Measurements from ENCODE around the gene F8.
A peak's percentile ranks its signal among the peaks of the same experiment; 100 is the strongest.

The F8 gene

DNA sequence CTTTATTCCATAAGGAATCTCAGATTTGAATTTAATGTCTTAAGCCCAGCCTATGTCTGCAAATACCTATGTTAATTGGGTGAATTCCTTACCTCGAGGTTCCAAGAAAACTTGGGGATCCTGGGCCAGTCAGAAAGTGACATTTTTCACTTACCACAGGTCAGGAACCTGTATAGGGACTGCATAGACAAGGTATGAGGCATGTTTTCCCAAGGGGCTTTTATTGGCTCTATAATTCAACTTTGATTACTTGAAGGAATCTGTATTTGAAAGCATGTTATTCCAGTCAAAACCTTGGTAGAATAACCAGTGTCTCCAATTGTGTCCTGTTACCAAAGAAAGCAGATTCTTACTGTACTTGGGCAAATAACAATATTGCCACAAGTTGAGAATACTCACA lies 208.7 kb downstream of the F8 start:
- DNase-seq (ENCODE audit: low spot score): no peak

DNA sequence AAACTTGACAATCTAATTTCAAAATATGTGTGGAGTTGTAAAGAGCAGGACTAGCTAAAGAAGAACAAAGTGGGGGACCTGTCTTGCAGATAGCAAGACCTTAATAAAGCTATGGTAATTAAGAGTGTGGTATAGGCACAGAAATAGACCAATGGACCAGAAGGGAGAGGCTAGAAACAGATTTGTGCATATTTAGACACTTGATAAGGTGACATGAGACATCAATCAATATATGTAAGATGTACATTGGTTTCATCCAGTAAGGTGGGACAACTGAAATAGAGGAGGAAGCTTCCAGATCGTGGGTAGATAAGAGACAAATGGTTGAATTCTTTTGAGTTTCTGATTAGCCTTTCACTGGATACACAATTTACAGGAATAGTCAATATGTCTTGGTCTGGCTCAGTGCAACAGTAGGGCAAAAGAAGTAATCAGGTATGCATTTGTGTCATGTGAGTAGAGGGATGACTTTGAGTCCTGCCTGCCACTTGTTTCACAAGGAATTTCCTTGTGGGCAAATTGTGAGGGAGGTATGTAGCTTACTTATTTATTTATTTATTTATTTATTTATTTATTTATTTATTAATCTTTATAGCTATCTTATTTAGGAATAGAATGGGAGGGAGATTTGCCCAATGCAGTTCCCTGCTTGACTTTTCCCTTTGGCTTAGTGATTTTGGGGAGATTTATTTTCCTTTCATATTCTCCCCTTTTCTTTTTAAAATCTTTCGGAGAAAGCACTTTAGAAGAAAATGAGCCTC lies 210.0 kb downstream of the F8 start:
- no peak for DNase-seq (ENCODE audit: low spot score)

GRCh38 chrX:154809939-154810665 lies 212.4 kb downstream of the F8 start:
- DNase-seq (ENCODE audit: low spot score): no peak

DNA sequence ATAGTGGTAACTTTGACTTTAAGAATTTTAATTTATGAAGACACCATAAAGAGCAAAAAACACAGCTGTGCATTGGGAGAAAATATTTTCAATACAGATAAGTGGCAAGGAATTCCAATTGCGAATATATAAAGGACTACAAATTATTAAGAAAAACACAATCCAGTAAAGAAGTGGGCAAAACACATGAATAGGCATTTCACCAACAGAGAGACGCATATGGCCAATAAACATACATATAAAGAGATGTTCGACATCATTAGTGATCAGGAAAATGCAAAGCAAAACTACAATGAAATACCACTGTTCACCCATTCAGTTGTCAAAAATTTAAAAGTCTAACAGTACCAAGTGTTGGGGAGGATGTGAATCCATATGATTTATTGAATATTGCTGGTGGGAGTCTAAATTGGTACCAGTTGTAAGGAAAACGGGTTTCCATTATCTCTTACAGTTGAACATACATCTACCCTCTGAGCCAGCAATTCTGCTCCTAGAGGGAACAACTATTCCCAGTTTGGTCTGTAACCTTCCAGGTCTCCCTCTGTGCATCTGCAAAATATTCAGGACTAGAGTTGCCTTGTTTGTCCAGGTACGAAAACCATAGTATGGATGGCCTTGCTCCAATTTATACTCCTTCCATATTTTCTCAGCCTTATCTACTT lies 215.6 kb downstream of the F8 start:
- DNase-seq (ENCODE audit: low spot score): no peak

GRCh38 chrX:154805696-154806091 lies 216.8 kb downstream of the F8 start:
- no peak for DNase-seq (ENCODE audit: low spot score)

DNA sequence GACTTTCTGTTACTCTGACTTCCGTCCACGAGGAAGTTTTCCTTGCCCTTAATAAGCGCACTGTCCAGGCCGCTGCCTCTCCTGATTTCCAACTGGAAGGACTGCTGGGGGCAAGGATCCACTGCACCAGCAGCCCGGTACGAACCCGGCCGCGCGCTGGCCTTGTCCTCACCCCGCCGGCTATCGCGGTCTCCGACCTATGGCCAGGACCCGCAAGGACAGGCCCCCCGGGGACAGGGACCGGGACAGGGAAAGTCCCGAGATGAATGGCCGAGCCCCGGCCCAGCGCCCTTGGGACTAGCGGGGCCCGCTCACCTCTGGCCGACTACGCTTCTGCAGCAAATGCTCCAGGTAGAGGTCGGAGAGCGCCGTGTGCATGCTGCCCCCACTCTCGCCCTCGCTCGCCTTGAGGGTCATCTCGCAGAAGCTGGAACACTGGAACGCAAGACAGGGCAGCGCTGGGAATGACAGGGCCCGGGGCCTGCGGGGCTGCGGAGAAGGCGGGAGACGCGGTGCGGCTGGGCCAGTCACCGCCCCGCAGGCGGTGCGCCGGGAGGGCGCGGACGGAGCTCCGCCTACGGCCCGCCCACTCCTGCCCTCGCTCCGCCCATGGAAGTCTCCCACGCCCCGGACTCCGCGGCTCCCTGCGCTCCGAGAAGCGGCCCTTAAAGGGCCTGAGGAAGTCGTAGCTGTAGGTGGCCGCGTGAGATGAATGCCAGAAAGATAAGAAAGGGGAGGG lies 217.4 kb downstream of the F8 start, which contains the start of gene MPP1:
Gene MPP1 (minus strand): TSS at position 529 of the 739 bp plus-strand sequence. CDS start 112 bp downstream, at position 417.
- DNase-seq (ENCODE audit: low spot score): peak; percentile 75

DNA sequence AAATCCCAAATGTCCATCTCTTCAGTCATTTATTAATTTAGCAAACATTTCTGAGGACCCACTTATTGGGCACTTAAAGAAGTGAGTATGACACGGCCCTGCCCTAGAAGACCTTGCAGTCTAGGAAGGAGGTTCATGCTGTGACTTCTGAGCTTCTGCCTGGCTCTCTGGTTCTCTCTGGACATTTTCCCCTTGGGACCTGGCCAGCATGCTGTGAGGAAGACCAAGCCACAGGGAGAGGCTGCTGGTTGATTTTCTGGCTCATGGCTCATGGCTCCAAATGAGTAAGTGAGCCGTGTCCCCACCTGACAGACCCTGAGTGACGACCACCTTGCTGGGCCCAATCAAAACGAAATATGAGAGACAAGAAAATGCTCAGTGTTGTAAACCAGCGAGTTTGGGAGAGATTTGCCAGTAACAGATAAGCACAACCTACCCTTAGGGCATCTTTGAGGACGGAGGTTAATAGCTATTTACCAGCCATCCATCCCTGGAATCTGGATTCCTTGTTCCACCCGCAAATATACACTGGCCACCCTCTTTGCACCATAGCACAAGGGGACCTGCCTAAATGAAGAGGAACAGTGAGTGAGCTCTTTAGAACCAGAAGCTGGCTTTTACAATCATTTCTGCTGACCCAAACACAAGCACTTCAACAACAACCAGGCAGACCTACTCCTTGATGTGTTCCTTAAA lies 218.1 kb downstream of the F8 start:
- no peak for DNase-seq (ENCODE audit: low spot score)

- no peak for DNase-seq (ENCODE audit: low spot score)
These were observed 219.6 kb downstream of the F8 start for GRCh38 chrX:154802947-154803346.

- no peak for DNase-seq (ENCODE audit: low spot score)
These were observed 221.9 kb downstream of the F8 start for GRCh38 chrX:154800478-154801210.

DNA sequence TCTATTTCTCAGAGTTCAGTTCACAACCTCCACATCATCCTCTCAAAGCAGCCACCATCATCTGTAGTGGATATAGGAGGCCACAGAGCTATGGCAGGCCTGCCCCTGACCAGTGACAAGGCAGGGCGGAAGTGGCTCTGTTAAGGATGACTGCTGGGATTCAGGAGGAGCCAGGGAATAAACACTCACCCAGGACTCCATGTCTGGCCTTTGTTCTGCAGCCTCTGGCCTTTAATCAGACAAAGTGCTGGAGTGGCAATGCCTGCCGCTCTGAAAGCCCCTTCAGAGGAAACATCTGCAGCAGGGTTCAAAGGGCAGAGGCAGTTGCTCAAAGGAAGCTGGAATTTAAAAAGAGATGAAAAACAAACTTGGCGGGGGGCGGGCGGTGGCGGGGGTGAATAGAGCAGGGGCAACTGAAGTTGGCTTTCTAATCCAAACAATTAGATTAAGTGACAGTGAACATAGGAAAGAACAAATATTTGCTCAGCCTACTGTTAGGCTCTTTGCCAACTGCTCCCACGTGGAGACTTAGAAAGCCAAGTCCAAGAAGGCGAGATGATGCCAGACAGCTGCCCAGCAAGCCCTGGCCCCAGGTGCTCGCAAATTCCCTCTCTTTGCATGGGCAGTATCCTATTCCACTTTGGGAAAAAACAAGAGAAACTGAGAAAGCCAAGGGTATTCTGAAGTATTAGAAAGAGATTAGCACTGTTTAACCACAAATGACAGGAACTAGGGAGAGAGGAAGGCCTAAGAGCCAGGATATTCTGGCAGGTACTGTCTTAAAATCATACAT lies 222.8 kb downstream of the F8 start:
- no peak for DNase-seq (ENCODE audit: low spot score)

DNA sequence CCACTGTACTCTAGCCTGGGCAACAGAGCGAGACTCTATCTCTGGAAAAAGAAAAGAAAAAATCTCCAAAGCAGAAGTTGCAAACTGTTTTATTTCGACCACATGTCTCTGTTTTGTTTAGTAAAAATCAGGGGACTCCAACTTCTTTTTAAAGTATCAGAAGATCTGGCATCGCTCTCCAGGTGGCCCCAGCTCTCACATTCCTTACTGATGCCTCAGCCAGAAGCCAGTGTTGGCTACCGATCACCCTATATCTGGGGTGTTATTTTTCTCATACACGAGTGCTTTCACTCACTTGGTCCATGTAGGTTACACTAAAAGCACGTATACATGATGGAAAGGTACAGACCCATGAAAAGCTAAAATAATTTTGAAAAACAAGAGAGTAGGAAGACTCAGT lies 225.5 kb downstream of the F8 start:
- DNase-seq (ENCODE audit: low spot score): no peak

- no peak for DNase-seq (ENCODE audit: low spot score)
These were observed 227.5 kb downstream of the F8 start for GRCh38 chrX:154795016-154795415.

DNA sequence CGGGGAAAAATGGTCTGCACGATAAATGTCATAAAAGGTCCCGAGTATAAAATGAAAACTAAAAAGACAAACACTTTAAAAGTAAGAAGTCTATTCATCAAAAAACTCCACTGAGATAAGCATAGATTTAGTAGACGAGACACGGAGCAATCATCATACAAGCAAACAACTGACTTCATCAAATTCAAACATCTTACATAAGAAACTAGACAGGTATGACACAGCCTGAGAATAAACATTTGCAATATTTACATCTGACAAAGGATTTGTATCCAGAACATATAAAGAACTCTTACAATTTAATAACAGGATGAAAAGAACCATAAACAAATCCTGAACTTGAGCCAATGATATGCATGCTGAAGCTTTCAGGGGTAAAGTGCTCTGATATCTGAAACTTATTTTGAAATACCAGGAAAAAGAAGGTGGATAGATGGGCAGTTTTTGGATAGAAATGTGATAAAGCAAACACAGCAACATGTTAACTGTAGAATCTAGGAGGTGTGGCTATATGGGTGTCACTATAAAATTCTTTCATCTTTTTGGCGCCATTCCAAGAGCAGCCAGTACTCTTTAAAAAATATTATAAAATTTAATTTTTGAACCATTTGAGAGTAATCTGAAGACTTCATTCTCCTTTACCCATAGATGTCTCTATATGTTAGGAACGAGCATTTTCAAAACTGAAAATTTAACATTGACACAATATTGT lies 229.3 kb downstream of the F8 start:
- DNase-seq (ENCODE audit: low spot score): no peak

- no peak for DNase-seq (ENCODE audit: low spot score)
These were observed 230.6 kb downstream of the F8 start for GRCh38 chrX:154791939-154792338.

GRCh38 chrX:154791467-154791866 lies 231.1 kb downstream of the F8 start:
- no peak for DNase-seq (ENCODE audit: low spot score)

Measured in globus pallidus (tissue), 1 donor.